NCI-H82 treated with DMSO at 0.1 percent for 48 hours (cell line): ENCODE measurements around the gene STARD4.

Experiments used
- DNase-seq: peaks from one replicate; lab custom pipeline; 2025; ENCODE audit not compliant: unreplicated experiment; lab: John Stamatoyannopoulos, UW

STARD4 gene

DNA sequence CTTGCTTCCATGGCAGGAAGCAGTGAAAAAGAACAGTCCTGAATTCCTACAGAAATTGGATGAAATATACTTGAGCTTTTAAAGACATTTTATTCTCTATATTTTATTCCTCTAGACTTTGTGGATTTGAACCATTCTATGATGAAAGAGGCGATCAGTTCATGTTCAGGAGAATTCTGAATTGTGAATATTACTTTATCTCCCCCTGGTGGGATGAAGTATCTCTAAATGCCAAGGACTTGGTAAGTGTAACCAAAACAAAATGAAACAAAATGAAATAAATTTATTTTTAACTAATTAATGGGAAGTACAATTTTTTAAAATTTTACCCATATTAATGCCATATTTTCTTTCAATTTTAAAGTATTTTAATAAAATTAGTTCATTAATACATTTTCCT, 34.1 kb downstream of the STARD4 start:
- no peak for DNase-seq

GRCh38 chr5:111472579-111472978, 39.8 kb downstream of the STARD4 start:
- no peak for DNase-seq

DNA sequence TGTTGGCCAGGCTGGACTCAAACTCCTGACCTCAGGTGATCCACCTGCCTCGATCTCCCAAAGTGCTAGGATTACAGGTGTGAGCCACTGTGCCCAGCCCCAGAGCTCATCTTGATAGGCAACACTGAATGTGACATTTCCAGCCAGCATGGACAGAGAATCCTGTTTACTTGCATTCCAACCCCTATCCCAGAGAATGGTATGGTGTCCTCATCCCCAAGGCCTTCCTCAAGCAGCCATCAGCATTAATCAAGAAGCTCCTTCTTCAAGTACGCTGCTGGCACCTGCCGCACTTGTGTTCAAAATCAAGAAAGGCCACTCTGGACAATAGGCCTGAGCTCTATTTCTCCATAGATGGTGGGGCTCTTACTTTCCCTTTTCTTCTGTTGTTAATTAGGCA, 40.2 kb downstream of the STARD4 start:
- no peak for DNase-seq

- no peak for DNase-seq
These were observed 42.4 kb downstream of the STARD4 start for GRCh38 chr5:111469903-111470302.

DNA sequence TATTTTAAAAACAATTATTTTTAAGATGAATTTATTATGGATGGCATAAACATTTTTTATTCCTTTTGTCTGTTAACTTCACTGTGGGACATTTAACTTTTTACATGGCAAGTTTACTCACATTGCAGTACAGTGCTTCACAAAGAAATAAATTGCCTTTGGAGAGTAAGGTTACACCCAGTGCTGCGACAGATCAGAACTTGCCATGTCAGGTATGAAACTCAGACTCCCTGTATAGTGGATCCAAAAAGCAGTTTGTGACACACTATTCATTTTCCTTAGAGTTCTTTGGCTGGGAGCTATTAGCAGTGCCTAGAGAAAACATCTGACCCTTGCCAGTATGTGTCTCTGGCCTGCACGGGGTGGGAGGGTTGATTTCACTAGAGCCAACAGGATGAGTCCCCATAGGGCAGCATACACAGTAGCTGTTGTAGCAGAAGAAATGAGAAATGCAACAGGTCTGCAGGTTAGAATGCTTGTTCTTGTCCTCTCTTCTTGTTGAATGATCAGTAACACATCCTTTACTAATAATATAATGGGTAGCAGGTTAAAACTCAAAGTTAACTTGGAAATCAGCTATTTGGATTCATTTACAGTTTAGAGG, 42.9 kb downstream of the STARD4 start:
- DNase-seq = no peak

GRCh38 chr5:111463311-111463710, 49.0 kb downstream of the STARD4 start:
- DNase-seq = no peak

- no peak for DNase-seq
These were observed 50.4 kb downstream of the STARD4 start for GRCh38 chr5:111461934-111462333.

DNA sequence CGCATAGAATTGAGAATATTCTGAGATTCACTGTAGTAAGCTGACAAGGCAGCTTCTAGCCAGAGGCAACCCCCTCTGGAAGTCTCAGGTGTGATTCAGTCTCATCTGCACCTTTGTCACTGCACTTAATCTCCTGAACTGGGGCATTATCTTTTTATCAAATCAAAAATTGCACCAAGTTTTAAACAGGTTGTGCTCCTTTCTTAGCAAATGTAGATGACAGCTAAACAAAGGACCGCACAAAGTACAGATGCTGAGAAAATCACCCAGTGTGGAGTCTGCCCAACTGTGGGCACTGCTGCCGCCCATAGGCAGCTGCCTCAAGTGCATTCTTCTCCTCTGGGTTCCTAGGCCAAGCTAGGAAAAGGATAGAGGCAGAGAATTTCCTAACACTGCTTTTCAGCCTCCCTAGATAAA, 51.1 kb downstream of the STARD4 start:
- no peak for DNase-seq

DNA sequence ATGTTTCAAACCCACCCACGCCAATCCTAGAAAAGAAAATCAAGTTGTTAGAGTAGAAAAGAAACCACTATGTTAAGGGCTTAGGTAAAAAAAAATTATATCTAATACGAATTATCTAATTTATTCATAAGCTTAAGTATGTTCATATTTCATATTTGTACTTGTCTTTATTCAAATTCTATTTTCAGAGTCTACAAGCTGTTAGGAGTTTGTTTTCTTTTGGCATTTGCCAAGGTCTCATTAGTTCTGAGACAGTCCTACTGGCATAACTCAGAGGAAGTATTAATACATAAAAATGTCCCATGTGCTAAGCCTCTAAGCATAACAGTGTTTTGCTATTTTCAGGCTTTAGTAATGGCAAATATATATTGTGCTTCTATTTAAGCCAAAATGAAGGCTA, 57.6 kb downstream of the STARD4 start:
- DNase-seq = no peak

DNA sequence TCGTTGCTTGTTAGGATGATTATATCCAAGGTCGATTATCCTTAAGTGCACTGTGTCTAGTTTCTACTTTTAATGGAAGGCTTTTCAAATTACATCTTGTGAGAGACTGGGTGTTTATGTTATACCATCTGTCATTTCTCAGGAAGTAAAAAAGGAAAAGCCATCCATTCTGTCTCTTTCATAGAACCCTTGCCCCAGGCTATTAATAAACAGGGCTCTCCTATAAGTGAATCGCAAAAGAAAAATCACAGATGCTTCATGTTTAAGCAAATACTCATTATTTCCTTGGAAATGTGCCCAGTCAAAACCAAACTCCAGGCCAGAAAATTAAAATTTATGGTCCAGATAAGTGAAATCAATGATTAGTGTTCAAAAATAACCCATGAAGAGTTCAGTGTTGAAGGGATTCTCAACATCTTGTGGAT, 58.1 kb downstream of the STARD4 start:
- peak; percentile 46 for DNase-seq

- DNase-seq = peak; percentile 46
These were observed 58.6 kb downstream of the STARD4 start for GRCh38 chr5:111453747-111454146.

DNA sequence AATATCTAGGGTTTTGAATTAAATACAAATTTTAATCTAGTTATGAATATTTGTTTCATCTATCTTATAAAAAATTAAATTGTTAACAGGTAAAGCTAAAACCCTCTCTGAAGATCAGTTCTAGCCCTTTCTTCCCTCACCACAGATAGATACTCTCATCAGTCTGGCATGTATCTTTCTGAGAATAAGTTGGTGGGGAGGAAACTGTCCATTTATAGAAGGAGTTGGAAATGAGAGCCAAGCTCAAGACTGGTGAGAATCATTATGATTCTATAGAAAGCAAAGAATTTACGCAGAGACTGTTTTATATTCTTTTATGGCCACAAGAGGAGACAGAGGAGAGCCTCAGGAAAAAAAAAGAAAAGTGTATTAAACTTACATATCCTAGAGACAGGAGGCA, 59.0 kb downstream of the STARD4 start:
- no peak for DNase-seq

GRCh38 chr5:111447822-111448221, 64.5 kb downstream of the STARD4 start:
- no peak for DNase-seq

DNA sequence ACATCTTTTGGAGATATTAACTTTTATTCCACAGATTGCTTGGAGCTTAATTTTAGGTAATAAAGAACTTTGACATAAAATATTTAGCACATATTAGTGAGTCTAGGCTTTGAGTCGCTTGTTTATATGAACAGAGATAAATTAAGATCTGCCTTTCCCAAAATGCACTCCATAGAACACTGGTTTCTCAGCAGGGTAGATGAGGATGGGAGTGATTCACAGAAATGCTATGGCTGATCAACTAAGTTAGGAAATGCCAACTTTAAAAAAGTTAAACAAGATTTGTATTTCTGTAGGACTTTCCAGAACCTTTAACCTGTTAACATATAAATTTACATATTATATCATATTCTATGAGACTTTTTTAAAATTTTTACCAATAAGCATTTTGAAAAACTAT, 65.2 kb downstream of the STARD4 start:
- DNase-seq = no peak
